Osteoblast (primary cell): ENCODE measurements around the gene SLC39A11. TPM values are rescaled to one million over a fixed set of nuclear protein-coding genes. Genes with fewer than 3 reads are reported as not detected.

Source experiments
- DNase-seq: peaks from one replicate; pipeline ENCODE4 v3.0.0; 2011; ENCODE audit warnings: low spot score, mixed read lengths; ENCODE audit not compliant: insufficient read length; ENCODE audit errors: missing footprints
- H2AFZ ChIP-seq: 2 replicates; pipeline ENCODE4 v1.6.0; 2011; ENCODE audit warnings: mild to moderate bottlenecking, low read length
- H3K27ac ChIP-seq: 2 replicates; pipeline ENCODE4 v1.5.1; 2011; ENCODE audit warnings: mild to moderate bottlenecking, low read depth, low read length, moderate library complexity
- H3K27me3 ChIP-seq: 2 replicates; pipeline ENCODE4 v1.6.0; 2012; ENCODE audit warnings: mild to moderate bottlenecking, control low read depth, inconsistent platforms, low read length, moderate library complexity; ENCODE audit not compliant: insufficient read depth
- H3K36me3 ChIP-seq: 2 replicates; pipeline ENCODE4 v1.5.1; 2011; ENCODE audit warnings: mild to moderate bottlenecking, low read length, control low read depth, moderate library complexity; ENCODE audit not compliant: insufficient read depth
- H3K4me1 ChIP-seq: 2 replicates; pipeline ENCODE4 v1.5.1; 2011; ENCODE audit warnings: mild to moderate bottlenecking, low read length, control low read depth, moderate library complexity; ENCODE audit not compliant: insufficient read depth
- H3K4me2 ChIP-seq: 2 replicates; pipeline ENCODE4 v1.6.0; 2011; ENCODE audit warnings: mild to moderate bottlenecking, low read length; ENCODE audit not compliant: insufficient read depth
- H3K4me3 ChIP-seq: fragments of 200-600 bp; sonication (generic); 3 replicates; pipeline ENCODE4 v1.5.1; 2012; ENCODE audit warnings: mild to moderate bottlenecking, low read length, inconsistent platforms; ENCODE audit not compliant: insufficient read depth
- H3K79me2 ChIP-seq: 2 replicates; pipeline ENCODE4 v1.6.0; 2012; ENCODE audit warnings: mild to moderate bottlenecking, low read length, control low read depth, inconsistent platforms; ENCODE audit not compliant: insufficient read depth
- H3K9me3 ChIP-seq: 2 replicates; pipeline ENCODE4 v1.5.1; 2011; ENCODE audit warnings: low read depth, low read length, control low read depth
- H4K20me1 ChIP-seq: 2 replicates; pipeline ENCODE4 v1.6.0; 2012; ENCODE audit warnings: mild to moderate bottlenecking, low read length, control low read depth; ENCODE audit not compliant: insufficient read depth
- CTCF ChIP-seq: IDR thresholded peaks from 2 replicates; pipeline ENCODE4 v1.5.1; 2011; ENCODE audit warnings: mild to moderate bottlenecking, low read depth, low read length, moderate library complexity; ENCODE audit errors: extremely low read depth
- total RNA-seq: library from RNA; depleted of rRNA; stranded (reverse); fragments of >200 nt; gene quantifications from 2 replicates; pipeline ENCODE4 v1.2.3, GENCODE V29; 2012

SLC39A11 gene
- total RNA-seq, 1 donor = 27.1 TPM

- H2AFZ ChIP-seq = no peak overlapping the region
- H3K36me3 ChIP-seq = no peaks in the 10 kb centered on the region
- no peak overlapping the region for H3K4me3 ChIP-seq
- no peak for TF ChIP-seq CTCF
- H3K4me1 ChIP-seq = no peaks in the 10 kb centered on the region
- DNase-seq = no peak
- H3K27me3 ChIP-seq = no peaks in the 10 kb centered on the region
- no peaks in the 10 kb centered on the region for H4K20me1 ChIP-seq
- H3K79me2 ChIP-seq = no peaks in the 10 kb centered on the region
- H3K4me2 ChIP-seq = no peak overlapping the region
- H3K27ac ChIP-seq = no peak overlapping the region
- no peaks in the 10 kb centered on the region for H3K9me3 ChIP-seq
Measured at GRCh38 chr17:72771734-72772133, 320.8 kb downstream of the SLC39A11 start.

GRCh38 chr17:72766761-72767356, 325.6 kb downstream of the SLC39A11 start:
- Histone ChIP-seq H3K27me3 (no peaks in the 10 kb centered on the region), H3K79me2 (no peaks in the 10 kb centered on the region), H3K36me3 (no peaks in the 10 kb centered on the region), H4K20me1 (peaks cover 2% of the 10 kb centered on the region), H3K27ac (no peak overlapping the region), H3K4me3 (no peak overlapping the region), H2AFZ (no peak overlapping the region), H3K4me1 (peaks cover 7% of the 10 kb centered on the region), H3K9me3 (no peaks in the 10 kb centered on the region), H3K4me2 (no peak overlapping the region)
- no peak for TF ChIP-seq CTCF
- DNase-seq = no peak

- Histone ChIP-seq H3K36me3 (no peaks in the 10 kb centered on the region), H3K27ac (no peak overlapping the region), H2AFZ (no peak overlapping the region), H3K4me2 (no peak overlapping the region), H3K4me1 (peaks cover 7% of the 10 kb centered on the region), H3K9me3 (no peaks in the 10 kb centered on the region), H3K27me3 (no peaks in the 10 kb centered on the region), H3K79me2 (no peaks in the 10 kb centered on the region), H4K20me1 (peaks cover 2% of the 10 kb centered on the region), H3K4me3 (no peak overlapping the region)
- TF ChIP-seq CTCF = no peak
- DNase-seq = peak; percentile 54
Measured at GRCh38 chr17:72765368-72766153, 326.9 kb downstream of the SLC39A11 start.

GRCh38 chr17:72764632-72765041, 327.9 kb downstream of the SLC39A11 start:
- Histone ChIP-seq H2AFZ (no peak overlapping the region), H3K27ac (no peak overlapping the region), H3K79me2 (no peaks in the 10 kb centered on the region), H3K4me2 (no peak overlapping the region), H3K27me3 (no peaks in the 10 kb centered on the region), H4K20me1 (peaks cover 2% of the 10 kb centered on the region), H3K36me3 (no peaks in the 10 kb centered on the region), H3K4me3 (no peak overlapping the region), H3K9me3 (no peaks in the 10 kb centered on the region), H3K4me1 (peaks cover 7% of the 10 kb centered on the region)
- TF ChIP-seq CTCF = no peak
- DNase-seq = peak; percentile 54
